Tongue (tissue), 2 donors: ENCODE results near the gene LAMA4. TPM values are rescaled to one million over a fixed set of nuclear protein-coding genes. Genes with fewer than 3 reads are reported as not detected.

Experiments used
- DNase-seq: peaks from one replicate; pipeline ENCODE4 v3.0.0-alpha.2; 2015
- total RNA-seq: library from RNA; depleted of rRNA; stranded (reverse); fragments of >200 nt; gene quantifications from one replicate; pipeline ENCODE4 v1.2.3, GENCODE V29; 2014

The LAMA4 gene, protein sequence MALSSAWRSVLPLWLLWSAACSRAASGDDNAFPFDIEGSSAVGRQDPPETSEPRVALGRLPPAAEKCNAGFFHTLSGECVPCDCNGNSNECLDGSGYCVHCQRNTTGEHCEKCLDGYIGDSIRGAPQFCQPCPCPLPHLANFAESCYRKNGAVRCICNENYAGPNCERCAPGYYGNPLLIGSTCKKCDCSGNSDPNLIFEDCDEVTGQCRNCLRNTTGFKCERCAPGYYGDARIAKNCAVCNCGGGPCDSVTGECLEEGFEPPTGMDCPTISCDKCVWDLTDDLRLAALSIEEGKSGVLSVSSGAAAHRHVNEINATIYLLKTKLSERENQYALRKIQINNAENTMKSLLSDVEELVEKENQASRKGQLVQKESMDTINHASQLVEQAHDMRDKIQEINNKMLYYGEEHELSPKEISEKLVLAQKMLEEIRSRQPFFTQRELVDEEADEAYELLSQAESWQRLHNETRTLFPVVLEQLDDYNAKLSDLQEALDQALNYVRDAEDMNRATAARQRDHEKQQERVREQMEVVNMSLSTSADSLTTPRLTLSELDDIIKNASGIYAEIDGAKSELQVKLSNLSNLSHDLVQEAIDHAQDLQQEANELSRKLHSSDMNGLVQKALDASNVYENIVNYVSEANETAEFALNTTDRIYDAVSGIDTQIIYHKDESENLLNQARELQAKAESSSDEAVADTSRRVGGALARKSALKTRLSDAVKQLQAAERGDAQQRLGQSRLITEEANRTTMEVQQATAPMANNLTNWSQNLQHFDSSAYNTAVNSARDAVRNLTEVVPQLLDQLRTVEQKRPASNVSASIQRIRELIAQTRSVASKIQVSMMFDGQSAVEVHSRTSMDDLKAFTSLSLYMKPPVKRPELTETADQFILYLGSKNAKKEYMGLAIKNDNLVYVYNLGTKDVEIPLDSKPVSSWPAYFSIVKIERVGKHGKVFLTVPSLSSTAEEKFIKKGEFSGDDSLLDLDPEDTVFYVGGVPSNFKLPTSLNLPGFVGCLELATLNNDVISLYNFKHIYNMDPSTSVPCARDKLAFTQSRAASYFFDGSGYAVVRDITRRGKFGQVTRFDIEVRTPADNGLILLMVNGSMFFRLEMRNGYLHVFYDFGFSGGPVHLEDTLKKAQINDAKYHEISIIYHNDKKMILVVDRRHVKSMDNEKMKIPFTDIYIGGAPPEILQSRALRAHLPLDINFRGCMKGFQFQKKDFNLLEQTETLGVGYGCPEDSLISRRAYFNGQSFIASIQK (N-terminal part only)
- 247 TPM for total RNA-seq

DNA sequence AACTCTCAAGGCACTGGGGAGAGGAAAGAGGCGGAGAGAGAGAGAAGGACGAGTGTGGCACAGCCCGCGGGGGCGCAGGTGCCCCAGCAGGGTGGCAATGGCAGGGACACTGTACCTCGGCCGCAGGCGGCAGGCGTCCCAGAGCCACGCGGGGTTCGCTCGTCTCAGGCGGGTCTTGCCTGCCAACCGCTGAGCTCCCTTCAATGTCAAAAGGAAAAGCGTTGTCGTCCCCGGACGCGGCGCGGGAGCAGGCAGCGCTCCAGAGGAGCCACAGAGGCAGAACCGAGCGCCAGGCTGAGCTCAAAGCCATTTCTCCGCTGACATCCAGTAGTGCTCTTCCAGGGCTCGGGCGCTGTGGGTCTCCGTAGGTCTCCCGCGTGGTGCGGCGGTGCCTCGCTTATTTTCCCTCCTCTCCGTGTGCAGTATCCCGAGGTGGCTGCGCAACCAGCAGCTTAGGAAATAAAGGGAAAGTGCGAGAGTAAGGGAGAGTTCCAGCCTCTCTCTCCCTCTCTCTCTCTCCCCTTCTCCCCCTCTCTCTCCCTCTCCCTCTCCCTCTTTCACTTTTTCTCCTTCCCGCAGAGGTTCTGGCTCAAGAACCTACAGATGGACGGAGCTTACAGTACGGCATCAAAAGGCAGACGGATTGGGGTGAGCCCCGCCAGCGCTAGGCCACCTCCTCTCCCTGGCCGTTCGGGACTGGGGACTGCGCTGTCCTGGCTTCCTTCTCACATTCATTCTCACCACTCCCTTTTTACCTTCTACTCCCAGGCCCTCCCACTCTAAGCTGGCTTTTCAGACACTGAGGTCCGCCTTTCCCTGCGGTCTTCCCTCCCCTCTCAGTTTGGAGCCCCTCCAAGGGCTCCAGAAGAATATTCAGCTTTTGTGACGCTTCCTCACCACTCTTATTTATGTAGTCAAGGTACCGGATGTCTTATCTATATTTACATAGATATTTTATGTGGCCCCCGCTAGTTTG lies at the start of gene LAMA4:
LAMA4 (minus strand) TSS at position 727 of the 976 bp plus-strand sequence; CDS start at position 310, 417 bp downstream.
- DNase-seq = peak; percentile 92

GRCh38 chr6:112302142-112302705 lies 47.9 kb upstream of the LAMA4 start:
- no peak for DNase-seq

DNA sequence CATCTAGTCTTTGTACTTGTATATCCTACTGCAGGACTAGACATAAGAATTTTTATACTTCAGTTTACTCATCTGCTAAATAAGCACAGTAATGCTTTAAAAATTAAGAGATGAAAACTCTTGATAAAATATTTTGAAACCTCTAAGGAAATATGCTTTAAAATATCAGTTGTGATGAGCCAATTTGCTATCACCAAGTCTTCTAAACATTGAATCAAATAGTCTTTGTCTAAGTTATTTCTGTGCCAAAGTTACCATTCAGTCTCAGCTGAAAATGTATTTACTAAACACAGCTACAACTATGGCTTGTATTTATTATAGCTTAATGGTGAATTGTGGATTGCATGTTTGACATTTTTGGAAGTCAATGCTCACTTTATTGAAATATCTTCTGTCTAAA lies 46.5 kb upstream of the LAMA4 start:
- DNase-seq = no peak

- no peak for DNase-seq
Observed at GRCh38 chr6:112298816-112299281, 44.5 kb upstream of the LAMA4 start.

GRCh38 chr6:112298021-112298745 lies 43.8 kb upstream of the LAMA4 start:
- DNase-seq = peak; percentile 58

GRCh38 chr6:112296694-112297093 lies 42.3 kb upstream of the LAMA4 start:
- no peak for DNase-seq

DNA sequence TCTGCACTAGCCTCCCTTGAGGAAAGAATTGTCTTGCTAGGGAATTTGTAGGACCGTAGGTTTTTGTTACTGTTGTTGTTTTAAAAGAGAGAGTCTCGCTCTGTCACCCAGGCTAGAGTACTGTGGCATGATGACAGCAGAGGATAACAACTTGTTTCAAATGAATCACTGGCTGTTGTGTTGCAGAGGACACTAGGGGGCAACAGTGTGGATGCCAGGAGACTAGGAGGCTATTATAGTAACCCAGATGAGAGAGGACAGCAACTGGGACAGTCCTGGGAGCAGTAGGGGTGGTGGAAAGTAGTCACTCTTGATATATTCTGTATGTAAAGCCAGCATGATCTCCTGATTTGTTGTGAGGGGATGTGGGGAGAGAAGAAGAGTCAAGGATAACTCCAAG lies 41.8 kb upstream of the LAMA4 start:
- DNase-seq = peak; percentile 53

- DNase-seq = no peak
Observed at GRCh38 chr6:112291161-112291762, 36.9 kb upstream of the LAMA4 start.

- peak; percentile 99 for DNase-seq
Observed at GRCh38 chr6:112289038-112289566, 34.7 kb upstream of the LAMA4 start.

GRCh38 chr6:112288475-112288874 lies 34.1 kb upstream of the LAMA4 start:
- peak; percentile 57 for DNase-seq

DNA sequence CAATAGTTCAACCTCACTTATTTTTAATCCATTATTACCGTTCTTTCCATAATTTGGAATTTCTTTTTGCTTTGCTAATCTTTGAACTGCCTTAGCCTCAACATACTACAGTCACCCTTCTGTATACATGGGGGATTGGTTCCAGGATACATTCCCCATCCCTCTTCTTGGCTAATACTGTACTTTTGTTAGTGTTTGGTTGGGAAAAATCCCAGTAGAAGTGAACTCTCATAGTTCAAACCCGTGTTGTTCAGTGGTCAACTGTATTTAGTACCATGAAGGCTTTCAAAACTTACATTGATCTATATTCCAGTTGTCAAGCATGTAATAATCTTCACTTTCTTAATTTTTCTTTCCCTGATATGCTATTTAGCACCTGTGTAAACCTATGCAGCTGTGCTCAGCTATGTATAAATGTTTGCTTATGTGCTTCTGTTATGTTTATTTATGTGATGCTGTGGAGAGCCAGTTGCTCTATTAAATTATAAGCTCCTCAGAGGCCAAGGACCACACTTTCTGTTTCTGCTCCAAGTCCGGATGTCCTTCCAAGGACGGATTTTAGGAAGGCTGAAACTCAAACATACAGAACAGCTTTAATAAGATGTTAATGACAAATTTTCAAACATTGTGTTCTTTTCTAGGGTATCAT lies 33.3 kb upstream of the LAMA4 start:
- peak; percentile 77 for DNase-seq

GRCh38 chr6:112286500-112287144 lies 32.3 kb upstream of the LAMA4 start:
- no peak for DNase-seq

- no peak for DNase-seq
Observed at GRCh38 chr6:112286010-112286409, 31.6 kb upstream of the LAMA4 start.

DNA sequence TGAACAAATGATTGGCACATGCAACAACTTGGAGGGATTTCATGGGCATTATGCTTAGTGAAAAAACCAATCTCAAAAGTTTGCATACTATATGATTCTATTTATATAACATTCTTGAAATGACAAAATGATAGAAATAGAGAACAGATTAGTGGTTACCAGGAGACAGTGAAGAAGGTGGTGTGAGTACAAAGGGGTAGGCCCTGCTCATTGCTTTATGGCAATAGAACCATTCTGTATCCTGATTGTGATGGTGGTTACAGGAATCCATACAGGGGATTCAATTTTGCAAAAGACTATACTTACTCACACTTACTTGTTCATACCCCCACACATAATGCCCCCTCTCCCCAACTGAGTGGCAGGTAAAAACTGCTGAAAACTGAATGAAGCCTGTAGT lies 30.2 kb upstream of the LAMA4 start:
- no peak for DNase-seq

GRCh38 chr6:112283621-112284020 lies 29.3 kb upstream of the LAMA4 start:
- DNase-seq = no peak

DNA sequence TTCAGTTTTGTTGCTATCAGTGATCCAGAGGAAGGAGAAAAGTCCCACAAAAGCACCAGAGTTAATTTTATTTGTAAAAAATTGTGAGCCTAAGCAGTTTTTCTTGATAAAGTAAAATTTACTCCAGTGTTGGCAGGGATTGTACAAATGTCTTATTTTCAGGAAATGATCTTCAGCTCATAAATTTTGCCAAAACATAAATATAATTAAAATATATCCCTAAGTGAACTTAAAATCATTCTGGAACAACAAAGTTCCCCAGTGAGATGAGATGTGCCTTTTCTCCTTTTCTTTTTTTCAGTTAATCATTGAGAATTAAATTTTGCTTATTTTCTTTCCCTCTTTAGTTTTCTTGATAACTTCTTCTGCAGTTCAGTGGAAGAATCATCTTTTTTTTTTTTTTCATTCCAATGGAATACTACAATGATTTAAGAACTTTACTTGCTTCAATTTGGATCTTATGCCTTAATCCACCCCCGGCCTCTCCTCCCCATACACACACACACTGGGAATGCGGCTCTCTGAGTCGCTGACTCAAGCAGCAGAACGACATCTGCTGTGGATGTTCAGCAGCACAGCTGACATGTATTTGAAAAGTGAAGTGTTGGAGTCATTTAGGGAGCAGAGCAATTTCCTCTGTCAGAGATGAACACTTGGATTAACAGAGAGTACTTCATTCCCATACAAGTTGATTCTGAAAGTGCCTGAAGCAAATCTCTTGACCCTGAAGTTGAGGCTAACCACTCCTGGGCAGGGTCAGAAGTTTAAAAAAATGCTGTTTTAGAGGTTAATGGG lies 27.7 kb upstream of the LAMA4 start:
- DNase-seq = peak; percentile 94
